Subcutaneous adipose tissue (tissue), 4 donors: ENCODE data around the gene MS4A8. TPM values are rescaled to one million over a fixed set of nuclear protein-coding genes. Genes with fewer than 3 reads are reported as not detected.

Source experiments
- total RNA-seq, 4 donors: library from RNA; depleted of rRNA; stranded (reverse); fragments of >200 nt; gene quantifications; one replicate each; pipeline ENCODE4 v1.1.0, GENCODE V29; 2016
- TF ChIP-seq, protein P1 (sequence below): fragments of 450-650 bp; IDR thresholded peaks from one replicate; pipeline ENCODE4 v1.5.1; 2016; ENCODE audit warnings: low read depth, mild to moderate bottlenecking, control low read depth, antibody characterized with exemption, moderate library complexity

MS4A8 gene
- total RNA-seq, 4 donors from 2014 or later: not detected

DNA sequence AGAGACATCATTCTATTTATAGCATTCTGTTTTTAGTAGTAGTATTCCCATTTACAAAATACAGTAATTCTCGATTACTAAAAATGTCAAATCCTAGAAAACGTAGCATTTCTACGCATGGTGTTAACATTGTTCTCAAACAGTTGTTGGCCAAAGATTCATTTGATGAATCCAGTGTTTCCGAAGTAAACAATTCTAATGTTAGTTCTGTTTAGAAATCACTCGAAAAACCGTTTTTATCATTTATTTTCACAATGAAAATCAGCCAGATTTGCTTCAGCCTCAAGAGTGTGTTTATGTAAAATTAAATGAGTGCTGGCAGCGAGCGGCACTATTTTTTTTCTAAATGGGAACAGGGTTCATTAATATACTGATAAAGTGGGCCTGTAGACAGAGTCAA is 32.2 kb downstream of the MS4A8 start:
- TF ChIP-seq, protein P1, sequence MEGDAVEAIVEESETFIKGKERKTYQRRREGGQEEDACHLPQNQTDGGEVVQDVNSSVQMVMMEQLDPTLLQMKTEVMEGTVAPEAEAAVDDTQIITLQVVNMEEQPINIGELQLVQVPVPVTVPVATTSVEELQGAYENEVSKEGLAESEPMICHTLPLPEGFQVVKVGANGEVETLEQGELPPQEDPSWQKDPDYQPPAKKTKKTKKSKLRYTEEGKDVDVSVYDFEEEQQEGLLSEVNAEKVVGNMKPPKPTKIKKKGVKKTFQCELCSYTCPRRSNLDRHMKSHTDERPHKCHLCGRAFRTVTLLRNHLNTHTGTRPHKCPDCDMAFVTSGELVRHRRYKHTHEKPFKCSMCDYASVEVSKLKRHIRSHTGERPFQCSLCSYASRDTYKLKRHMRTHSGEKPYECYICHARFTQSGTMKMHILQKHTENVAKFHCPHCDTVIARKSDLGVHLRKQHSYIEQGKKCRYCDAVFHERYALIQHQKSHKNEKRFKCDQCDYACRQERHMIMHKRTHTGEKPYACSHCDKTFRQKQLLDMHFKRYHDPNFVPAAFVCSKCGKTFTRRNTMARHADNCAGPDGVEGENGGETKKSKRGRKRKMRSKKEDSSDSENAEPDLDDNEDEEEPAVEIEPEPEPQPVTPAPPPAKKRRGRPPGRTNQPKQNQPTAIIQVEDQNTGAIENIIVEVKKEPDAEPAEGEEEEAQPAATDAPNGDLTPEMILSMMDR: no peak

- TF ChIP-seq, protein P1: no peak
Observed at GRCh38 chr11:60734279-60734678, 34.9 kb downstream of the MS4A8 start.

DNA sequence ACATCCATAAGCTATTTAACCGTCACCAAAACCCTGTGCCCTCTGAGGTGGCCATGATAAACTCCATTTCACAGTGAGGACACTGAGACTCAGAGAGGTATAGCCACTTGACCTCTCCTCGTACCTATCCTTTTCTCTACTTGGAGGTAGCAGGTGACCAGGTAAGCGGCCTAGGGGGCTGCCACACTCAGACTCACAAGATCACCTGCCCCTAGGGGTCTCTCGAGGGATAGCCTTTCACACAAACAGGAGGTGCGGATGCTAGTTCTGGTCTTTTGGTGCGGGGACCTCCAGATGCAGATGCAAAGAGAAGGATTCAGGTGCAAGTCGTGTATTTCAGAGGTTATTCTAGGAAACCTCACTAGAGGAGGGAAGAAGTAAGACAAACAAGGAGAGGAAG is 39.7 kb downstream of the MS4A8 start:
- TF ChIP-seq, protein P1: no peak

DNA sequence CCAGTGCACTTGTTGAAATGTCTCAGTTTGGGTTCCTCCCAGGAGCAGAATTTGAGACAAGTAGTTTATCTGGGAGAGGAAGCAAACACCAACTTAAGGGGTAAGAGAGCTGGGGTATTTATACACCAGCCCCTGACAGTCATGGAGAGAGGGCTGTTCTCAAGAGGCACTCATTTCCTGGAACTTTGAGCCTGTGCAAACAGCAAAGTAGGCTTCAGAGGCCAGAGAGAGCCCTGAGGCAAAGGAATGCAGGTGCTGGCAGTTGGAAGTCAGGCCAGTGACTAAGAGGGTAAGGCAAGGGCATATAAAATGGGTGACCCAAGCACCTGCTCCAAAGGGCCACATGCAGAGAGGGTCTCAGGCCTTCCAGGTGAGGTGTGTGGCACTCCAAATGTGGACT is 41.2 kb downstream of the MS4A8 start:
- TF ChIP-seq, protein P1: no peak

- TF ChIP-seq, protein P1: no peak
Observed at GRCh38 chr11:60741421-60741820, 42.0 kb downstream of the MS4A8 start.

GRCh38 chr11:60743058-60743457 is 43.6 kb downstream of the MS4A8 start:
- TF ChIP-seq, protein P1: no peak

- TF ChIP-seq, protein P1: no peak
Observed at GRCh38 chr11:60744114-60744513, 44.7 kb downstream of the MS4A8 start.
